DMS 273 treated with DMSO at 0.1 percent for 48 hours (cell line): ENCODE measurements around the gene KRT16.
"Not testable (repeated sequence)": the region's sequence is repeated elsewhere in the genome, so short reads cannot be mapped to it uniquely, and the experiment has no call there.

Experiments
- DNase-seq: peaks from one replicate; lab custom pipeline; 2025; lab: John Stamatoyannopoulos, UW

KRT16 gene

DNA sequence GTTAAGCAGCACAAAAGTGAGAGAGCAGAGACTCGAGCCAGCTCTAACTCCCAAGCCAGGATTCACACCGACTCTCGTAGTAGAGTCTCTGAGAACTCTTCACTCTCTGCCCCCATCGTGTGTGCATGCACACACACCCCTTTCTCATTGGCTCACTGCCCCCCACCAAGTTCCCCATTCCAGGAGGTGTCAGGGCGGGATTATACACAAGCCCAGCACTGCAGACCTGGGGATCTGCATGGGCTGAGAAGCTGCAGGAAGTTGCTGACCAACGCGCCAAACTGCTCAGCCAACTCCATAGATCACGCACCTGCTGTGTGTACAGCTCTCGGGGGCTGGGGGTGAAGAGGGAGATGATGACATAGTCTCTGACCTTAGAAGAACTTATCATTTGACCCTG is 2.2 kb upstream of the KRT16 start:
- not testable (repeated sequence) for DNase-seq

DNA sequence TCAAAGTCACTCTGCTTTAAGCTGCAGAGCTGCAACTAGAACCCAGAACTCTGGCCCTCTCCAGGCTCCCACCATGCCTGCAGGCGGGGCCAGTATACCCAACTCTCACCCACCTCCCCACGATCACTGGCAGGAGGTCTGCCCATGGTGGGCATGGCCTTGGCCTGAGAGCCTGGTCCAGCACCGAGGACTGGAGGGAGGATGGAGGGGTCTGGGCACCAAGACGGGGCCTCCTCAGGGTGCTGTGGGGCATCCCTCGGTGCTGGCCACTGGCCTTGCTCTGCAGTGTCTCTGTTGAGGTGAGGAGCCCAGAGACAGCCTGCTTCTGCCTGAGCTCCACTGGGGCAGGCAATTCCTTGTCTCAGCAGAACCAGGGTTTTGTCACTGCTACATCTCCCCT is 1.5 kb upstream of the KRT16 start:
- DNase-seq = no peak

DNA sequence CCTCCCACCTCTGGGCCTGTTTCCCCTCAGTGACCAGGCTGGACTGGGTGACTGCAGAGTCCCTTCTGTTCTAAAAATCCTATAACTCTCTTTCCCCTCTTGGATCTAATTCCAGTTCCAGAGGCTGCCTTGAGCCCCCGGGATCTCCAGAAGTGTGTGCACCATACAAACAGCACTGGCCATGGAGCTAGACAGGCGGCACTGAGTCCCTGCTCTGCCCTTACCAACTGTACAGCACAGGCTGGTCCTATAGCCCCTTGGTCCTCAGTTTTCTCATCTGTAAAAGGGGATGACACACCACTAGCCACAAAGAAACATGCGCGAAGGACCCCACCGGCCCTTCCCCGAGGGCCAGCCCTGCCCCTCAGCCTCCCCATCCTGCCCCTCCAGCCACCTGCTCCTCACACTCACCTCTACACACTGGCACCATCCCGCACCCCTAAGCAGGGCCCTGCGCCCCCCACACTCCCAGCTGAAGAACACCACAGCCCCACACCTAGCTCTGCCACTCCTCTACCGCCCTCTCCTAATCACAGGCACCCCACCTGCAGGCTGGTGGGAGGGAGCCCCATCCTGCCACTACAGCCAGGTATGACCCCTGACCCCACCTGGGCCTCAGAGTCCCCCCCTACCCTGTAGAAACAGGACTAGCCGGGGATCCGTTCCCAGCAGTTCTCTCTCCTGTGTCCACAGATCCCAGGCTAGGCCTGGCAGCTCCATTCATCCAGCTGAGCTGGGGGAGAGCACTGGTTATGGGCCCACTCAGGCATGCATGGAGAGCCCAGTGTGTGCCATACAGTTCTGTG is 913 bp upstream of the KRT16 start:
- DNase-seq = no peak

DNA sequence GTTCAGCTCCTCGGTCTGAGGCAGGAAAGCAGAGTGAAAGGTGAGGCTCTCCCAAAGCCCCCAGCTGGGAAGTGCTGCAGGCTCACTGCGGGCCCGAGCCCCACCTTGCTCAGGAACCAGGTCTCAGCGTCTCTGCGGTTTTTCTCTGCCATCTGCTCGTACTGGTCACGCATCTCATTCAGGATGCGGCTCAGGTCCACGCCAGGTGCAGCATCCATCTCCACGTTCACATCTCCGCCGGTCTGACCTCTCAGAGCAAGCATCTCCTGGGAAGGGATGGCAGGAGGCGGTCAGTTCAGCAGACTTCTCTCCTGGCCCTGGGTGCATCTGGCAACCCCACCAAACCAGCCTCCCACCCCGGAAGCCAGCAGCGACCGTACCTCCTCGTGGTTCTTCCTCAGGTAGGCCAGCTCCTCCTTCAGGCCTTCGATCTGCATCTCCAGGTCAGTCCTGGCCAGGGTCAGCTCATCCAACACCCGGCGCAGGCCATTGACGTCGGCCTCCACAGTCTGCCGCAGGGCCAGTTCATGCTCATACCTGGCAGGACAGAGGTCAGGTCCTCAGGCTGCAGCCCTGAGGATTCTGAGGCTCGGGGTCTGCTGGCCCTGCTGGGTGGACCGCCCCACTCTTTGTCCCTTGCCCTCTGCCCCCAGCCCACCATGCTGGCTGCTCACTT is 1.5 kb downstream of the KRT16 start:
- DNase-seq = no peak

DNA sequence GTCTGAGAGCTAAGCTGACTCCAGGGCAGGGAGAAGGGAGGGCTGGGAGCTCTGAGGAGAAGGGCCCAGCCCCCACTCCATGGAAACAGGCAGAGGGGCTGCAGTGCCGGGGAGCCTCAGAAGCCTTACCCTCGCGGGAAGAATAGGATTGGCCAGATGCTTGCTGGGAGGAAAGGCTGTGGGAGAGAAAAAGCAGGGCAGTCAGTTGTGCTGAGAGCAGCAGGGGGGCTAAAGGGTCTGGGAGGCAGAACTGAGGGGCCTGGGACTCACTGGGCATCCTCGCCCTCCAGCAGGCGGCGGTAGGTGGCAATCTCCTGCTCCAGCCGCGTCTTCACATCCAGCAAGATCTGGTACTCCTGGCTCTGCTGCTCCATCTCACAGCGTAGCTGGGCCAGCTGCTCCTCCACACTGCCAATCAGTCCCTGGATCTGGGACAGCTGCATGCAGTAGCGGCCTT is 2.5 kb downstream of the KRT16 start:
- not testable (repeated sequence) for DNase-seq

DNA sequence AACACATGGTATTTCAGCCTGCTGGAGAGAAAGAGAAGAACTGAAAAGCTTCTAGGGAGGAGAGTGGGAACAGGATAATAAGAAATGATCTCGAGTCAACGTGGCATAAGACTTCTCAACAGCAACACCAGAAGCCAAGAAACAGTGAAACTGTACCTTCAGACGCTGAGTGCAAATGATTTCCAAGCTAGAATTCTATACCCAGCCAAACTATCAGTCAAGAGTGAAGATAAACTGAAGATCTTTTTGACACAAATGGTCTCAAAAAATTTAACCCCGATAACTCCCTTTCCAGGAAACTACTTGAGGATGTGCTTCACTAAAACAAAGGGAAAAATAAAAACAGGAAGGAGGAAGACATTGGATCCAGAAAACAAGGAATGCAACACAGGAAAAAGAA is 5.6 kb downstream of the KRT16 start:
- not testable (repeated sequence) for DNase-seq

DNA sequence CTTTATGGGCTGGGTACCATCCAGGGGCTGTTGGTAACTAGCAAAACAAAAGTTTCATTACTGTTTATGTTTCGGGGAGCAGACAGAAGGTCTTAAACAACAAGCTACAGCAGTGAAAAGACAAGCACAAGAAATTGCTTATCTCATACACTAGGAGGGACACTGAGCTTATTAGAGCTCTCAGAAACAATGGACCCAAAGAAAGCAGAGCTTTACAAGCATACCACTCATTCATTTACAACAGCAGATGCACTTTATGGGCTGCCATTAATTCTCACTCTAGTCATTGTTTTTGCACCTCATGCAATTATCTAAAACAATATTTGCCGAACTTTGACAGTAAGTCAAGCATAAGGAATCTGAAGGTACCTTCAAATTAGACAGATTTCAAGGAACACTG is 10.0 kb downstream of the KRT16 start:
- no peak for DNase-seq

DNA sequence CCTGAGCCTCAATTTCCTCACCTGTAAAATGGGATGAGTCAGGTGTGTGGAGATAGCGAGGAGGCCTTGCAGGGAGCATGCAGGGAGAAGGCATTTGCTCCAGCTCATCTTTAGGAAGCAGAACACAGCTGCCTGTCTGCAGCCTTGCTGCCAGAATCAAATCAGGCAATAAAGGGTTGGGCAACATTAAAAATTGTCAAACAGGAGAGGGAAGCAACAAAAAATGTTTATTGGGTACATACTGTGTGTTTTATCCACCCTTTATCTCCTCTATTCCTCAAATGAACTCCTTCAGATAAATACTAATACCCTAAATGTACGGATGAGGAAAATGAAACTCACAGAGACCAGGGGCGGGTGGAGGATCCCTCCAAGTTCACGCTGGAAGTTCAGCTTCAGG is 12.2 kb downstream of the KRT16 start:
- no peak for DNase-seq

DNA sequence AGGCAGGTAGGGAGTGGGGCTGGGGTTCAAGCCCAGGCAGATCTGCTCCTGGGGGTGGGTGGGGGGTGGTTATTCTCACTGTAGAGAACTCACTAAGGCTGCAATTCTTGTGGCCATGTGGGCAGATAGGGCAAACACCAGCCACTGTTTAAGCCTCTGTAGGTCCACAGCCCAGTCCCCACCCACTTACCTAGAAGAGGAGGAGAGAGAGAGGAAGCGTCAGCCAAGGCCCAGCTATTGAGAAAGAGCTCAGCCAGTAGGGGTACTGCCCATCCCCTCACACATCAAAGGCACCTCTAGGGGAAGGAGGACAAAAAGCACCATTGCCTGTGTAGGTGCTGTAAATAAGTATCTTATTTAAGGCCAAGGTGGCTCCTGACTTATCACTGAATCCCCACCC is 12.9 kb downstream of the KRT16 start:
- no peak for DNase-seq

DNA sequence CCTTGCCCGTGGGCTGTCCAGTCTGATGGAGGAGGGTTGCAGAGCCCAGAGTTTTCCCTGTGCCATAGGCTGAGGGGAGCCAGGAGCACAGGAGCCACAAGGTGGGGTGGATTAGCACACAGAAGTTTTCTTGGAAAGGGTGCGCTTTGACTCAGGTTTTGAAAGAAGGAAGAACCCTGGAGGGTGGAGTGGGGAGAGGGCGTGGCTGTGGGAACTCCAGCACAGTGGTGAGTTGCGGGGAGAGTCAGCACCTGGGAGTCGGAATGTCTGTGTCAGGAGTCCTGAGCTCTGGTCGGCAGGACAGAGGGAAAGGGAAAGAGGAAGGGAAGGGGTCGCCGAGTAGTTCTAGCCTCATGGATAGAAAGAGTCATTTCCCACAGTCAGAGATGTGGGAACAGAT is 17.0 kb downstream of the KRT16 start:
- DNase-seq = no peak

DNA sequence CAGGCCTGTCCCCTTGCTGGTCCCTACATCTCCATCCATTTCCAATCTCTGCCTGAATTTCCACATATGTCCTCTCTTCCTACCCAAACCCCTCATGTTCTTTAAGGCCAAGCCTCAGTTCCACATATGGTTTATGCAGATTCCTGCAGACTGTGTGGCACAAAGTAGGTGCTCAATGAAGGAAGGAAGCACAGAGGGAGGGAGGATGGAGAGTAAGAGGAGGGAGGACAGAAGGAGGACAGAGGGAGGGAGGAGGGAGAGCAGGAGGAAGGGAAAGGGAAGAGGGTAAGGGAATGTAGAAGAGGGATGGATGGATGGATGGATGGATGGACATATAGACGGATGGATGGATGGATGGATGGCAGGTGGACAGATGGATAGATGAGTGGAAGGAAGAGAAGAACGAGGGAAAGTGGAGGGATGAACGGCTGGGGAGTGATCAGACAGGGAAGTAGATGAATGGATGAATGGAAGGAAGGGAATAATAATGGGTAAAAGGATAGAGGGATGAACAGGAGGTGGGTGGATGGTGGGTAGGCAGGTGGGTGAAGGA is 18.1 kb downstream of the KRT16 start:
- DNase-seq = no peak

DNA sequence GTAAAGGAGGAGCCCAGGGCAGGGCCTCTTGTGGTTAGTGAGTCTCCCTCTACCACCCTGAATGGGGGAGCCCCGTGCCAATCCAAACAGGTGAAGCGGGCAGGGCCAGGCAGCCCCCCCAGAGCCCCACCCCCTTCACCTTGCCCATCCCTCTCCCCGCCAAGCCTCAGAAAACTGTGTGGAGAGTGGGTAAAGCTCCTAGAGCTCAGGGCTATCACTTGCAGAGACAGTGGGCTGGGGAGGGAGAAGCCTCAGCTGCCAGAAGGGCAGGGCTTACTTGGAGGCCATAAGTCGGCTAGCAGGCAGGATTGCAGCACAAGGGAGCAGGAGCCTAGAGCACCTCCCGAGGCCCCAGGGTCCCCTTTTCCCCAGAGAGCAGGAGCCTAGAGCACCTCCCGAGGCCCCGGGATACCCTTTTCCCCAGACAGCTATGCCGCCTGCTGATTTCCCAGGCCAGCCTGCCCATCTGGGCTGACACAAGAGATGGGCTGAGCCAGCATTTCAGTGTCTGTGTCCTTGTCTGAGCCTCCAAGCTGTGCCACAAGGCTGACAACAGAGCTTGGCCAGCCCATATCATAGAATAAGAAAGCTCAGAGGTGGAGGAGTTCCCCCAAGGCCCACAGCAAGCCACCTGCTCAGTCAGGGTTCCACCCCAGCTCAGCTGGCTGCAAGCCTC is 19.1 kb downstream of the KRT16 start:
- no peak for DNase-seq

DNA sequence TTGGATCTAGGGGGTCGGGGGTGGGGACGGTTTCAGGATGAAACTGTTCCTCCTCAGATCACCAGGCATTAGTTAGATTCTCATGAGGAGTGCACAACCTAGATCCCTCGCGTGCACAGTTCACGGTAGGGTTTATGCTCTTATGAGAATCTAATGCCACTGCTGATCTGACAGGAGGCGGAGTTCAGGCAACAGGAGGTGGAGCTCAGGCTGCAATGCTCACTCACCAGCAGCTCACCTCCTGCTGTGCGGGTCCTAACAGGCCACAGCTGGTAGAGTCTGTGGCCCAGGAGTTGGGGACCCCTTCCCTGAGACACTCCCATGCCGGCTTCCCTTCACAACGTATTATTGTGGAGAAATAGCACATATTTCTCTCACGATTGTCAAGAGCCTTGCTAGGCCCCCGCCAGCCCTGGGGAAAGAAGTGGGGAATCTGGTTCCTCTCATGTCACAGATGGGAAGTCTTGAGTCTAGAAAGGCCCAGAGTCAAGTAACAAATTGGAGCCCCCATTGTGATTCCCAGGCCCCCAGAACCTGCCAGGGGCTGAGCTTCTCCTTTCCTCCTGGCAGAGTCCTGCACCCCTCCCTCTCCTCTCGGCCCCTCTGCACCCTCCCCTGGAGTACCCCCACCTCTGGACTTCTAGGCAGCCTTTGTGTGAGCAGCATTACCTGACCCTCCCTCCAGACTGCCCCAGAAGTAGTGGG is 19.8 kb downstream of the KRT16 start:
- DNase-seq = no peak

DNA sequence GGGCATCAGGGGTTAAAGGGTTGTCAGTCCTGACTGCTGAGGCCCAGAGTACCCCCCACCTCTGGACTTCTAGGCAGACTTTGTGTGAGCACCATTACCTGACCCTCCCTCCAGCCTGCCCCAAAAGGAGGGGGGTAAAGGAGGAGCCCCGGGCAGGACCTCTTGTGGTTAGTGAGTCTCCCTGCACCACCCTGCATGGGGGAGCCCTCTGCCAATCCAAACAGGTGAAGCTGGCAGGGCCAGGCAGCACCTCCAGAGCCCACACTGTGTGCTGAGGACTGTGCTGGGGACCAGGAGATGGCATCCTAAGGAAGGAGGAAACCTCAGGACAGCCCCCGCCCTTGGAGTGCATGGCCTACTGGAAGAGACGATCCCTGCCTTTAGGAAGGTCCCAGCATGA is 23.3 kb downstream of the KRT16 start:
- no peak for DNase-seq

DNA sequence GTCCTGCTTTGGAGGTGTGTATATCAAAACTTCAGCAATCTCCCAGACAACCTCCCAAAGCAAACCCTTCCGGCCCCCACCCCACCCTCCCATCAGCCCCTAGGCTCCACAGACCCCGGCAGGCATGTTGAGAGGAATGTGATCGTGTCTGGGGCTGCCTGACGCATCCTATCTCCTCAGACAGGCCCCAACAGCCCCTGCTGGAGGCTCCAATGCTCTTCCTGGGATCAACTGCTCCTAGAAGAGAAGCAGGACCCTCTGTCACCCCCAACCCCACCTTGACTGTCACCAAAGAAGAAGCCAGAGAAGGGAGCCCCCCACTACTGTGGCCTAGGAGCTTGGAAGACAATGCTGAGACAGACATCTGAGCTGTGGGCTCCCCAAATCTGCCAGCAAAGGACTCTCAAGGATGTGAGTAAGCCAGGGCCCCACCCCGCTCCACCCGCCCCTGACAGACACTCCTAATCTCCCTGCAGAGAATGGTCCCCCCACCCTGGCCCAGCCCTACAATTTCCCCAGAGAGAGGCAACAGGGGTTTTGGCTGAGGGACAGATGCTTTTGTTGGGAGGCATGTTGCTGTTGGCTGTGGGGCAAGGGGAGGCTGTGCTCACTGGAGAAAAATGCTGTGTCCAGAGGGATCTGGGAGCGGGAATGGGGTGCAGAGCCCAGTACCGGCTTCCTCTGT is 24.3 kb downstream of the KRT16 start:
- DNase-seq = no peak

DNA sequence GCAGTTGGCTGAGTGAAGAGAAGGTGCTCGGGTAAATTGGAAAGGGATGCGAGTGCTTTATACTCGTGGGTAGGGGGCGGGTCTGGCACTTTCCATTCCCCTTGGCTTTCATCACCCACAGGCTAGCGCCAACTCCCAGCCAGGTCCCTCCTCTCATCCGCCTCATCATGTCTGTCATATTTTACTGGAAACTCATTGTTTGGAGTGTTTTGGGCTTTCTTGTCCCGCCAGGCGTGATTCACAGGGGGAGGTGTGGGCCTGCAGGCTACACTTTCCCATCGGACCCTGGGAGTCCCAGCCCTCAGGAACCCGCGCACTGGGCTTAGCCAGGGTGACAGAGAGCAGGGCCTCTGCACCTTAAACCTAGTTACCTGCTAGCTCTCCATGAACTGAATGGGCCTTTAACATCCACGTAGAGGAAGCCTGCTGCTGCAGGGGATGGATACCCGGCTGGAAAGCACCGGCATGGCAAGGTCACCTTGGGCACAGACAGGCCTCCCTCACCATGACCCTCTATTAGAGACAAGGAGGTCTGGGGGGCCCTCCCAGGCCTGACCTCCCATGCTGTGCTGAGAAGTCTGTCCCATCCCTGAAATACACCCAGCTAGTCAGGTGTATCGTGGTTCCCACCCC is 25.6 kb downstream of the KRT16 start, which contains the start of gene KRT14:
Gene KRT14 (minus strand): TSS at position 33 of the 633 bp plus-strand sequence. CDS start 61 bp downstream, outside the sequence.
- DNase-seq = no peak

DNA sequence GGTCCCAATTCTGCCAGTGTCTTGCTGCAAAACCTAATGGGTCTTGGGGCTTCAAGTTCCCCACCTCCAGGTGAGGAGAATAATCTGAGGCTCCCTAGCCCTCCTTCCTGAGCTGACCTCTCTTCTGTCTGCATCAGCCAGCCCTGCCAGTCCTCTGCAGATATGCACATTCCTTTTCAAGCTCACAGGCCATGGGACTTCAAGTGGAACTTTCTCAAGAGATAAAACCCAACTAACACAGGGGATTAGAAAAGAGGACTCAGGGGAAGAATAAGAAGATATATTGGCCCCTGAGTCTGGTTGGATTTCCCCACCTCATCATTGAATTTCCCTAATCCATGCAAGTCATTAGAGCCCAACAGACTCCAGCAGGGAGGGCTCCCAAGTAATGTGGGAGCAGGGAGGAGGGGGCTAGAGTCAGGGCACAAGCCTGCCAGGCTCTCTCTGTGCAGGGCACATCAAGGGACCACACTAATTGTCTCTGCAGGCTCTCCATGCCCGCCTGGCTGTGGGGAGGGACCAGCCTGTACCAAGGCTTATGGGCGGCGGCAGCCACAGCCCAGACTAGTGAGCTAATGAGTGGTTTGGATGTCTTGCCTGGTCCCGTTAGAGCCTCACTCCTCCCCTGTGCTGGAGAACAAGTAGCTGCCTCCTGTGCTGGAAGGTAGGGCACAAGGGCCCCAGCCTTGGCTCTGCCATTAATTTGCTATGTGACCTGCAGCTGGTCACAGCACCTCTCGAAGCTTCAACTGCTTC is 27.1 kb downstream of the KRT16 start:
- DNase-seq = no peak

DNA sequence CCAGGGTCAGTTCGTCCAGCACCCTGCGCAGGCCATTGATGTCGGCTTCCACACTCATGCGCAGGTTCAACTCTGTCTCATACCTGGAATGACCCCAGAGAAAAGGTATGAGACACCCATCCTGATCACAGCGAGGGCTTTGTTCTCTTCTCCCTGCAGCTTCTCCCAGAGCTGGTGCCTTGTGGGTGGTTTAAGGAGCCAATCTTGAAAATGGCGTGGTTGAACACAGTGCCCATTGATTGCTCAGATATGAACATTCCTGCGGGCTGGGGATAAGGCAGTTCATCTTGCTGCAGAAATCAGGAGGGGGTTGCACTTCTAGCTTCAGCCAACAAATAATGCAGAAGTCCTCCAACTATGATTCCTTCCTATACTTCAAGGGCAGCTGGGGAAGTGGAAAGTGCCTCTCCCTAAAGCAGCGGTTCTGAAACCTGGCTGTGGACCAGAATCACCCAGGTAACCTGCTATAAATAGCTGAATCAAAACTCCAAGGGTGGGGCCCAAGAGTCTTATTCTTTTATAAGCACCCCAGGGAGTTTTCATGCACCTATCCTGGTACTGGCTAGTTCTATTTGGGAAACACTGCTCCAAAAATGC is 28.1 kb downstream of the KRT16 start:
- not testable (repeated sequence) for DNase-seq
